HG02852 (cell line): Measurements from ENCODE around the gene SLC25A53.
A peak's percentile ranks its signal among the peaks of the same experiment; 100 is the strongest.

Experiments
- ATAC-seq: cut with Tn5 transposase; IDR thresholded peaks from one replicate; pipeline ENCODE4 v1.9.1; 2021; ENCODE audit warnings: mild to moderate bottlenecking, moderate library complexity; ENCODE audit not compliant: unreplicated experiment

The SLC25A53 gene

GRCh38 chrX:104156630-104157529 is at the start of gene SLC25A53:
Gene SLC25A53, minus strand, starts transcription at chrX:104157009. Its CDS starts 51,752 bp downstream, at chrX:104105257.
- ATAC-seq: peak; percentile 91

GRCh38 chrX:104205548-104205947 is 48.7 kb upstream of the SLC25A53 start:
- no peak for ATAC-seq

- peak; percentile 69 for ATAC-seq
These were observed 38.8 kb upstream of the SLC25A53 start for GRCh38 chrX:104195489-104196084.

- ATAC-seq: no peak
These were observed 38.2 kb upstream of the SLC25A53 start for GRCh38 chrX:104195013-104195412.

- no peak for ATAC-seq
These were observed 36.7 kb upstream of the SLC25A53 start for GRCh38 chrX:104193485-104193884.

GRCh38 chrX:104189837-104190236 is 33.0 kb upstream of the SLC25A53 start:
- no peak for ATAC-seq

GRCh38 chrX:104187931-104188330 is 31.1 kb upstream of the SLC25A53 start:
- no peak for ATAC-seq

- no peak for ATAC-seq
These were observed 26.9 kb upstream of the SLC25A53 start for GRCh38 chrX:104183685-104184084.

- ATAC-seq: no peak
These were observed 17.0 kb upstream of the SLC25A53 start for GRCh38 chrX:104173841-104174240.

GRCh38 chrX:104172788-104173187 is 16.0 kb upstream of the SLC25A53 start:
- no peak for ATAC-seq

GRCh38 chrX:104172121-104172520 is 15.3 kb upstream of the SLC25A53 start:
- no peak for ATAC-seq

GRCh38 chrX:104168127-104168526 is 11.3 kb upstream of the SLC25A53 start:
- no peak for ATAC-seq

GRCh38 chrX:104166735-104167436 is 10.1 kb upstream of the SLC25A53 start:
- no peak for ATAC-seq

GRCh38 chrX:104165894-104166734 is 9.3 kb upstream of the SLC25A53 start, which contains the start of gene FAM199X:
Gene FAM199X, plus strand, starts transcription at chrX:104166453. Its CDS starts 333 bp downstream, at chrX:104166786.
- peak; percentile 95 for ATAC-seq

GRCh38 chrX:104151037-104151436 is 5.8 kb downstream of the SLC25A53 start:
- no peak for ATAC-seq

GRCh38 chrX:104141087-104141760 is 15.6 kb downstream of the SLC25A53 start:
- no peak for ATAC-seq

- no peak for ATAC-seq
These were observed 19.3 kb downstream of the SLC25A53 start for GRCh38 chrX:104137496-104137895.

GRCh38 chrX:104136241-104137019 is 20.4 kb downstream of the SLC25A53 start:
- peak; percentile 85 for ATAC-seq

- no peak for ATAC-seq
These were observed 21.1 kb downstream of the SLC25A53 start for GRCh38 chrX:104135677-104136076.
